Measurements from ENCODE around the gene TCAP.

Gene TCAP

GRCh38 chr17:39648616-39649366 is 16.4 kb upstream of the TCAP start:
- DNase-seq (ENCODE audit: low read depth, low spot score), result no peak

GRCh38 chr17:39650121-39650579 is 15.0 kb upstream of the TCAP start:
- no peak for DNase-seq (ENCODE audit: low read depth, low spot score)

- no peak for DNase-seq (ENCODE audit: low read depth, low spot score)
Measured at GRCh38 chr17:39651923-39652586, 13.1 kb upstream of the TCAP start.

GRCh38 chr17:39652587-39653315 is 12.4 kb upstream of the TCAP start:
- DNase-seq (ENCODE audit: low read depth, low spot score), result no peak

- no peak for DNase-seq (ENCODE audit: low read depth, low spot score)
Measured at GRCh38 chr17:39653316-39653661, 11.9 kb upstream of the TCAP start.

- DNase-seq (ENCODE audit: low read depth, low spot score), result no peak
Measured at GRCh38 chr17:39653662-39654331, 11.4 kb upstream of the TCAP start.

GRCh38 chr17:39655105-39655504 is 10.0 kb upstream of the TCAP start:
- DNase-seq (ENCODE audit: low read depth, low spot score), result no peak

GRCh38 chr17:39658346-39658745 is 6.8 kb upstream of the TCAP start:
- DNase-seq (ENCODE audit: low read depth, low spot score), result no peak

- no peak for DNase-seq (ENCODE audit: low read depth, low spot score)
Measured at GRCh38 chr17:39658760-39659159, 6.4 kb upstream of the TCAP start.

- no peak for DNase-seq (ENCODE audit: low read depth, low spot score)
Measured at GRCh38 chr17:39659279-39660010, 5.7 kb upstream of the TCAP start.

GRCh38 chr17:39660011-39660360 is 5.2 kb upstream of the TCAP start:
- DNase-seq (ENCODE audit: low read depth, low spot score), result no peak

GRCh38 chr17:39660397-39661385 is 4.5 kb upstream of the TCAP start:
- no peak for DNase-seq (ENCODE audit: low read depth, low spot score)

GRCh38 chr17:39661744-39662541 is 3.2 kb upstream of the TCAP start:
- DNase-seq (ENCODE audit: low read depth, low spot score), result no peak

- no peak for DNase-seq (ENCODE audit: low read depth, low spot score)
Measured at GRCh38 chr17:39662551-39663339, 2.4 kb upstream of the TCAP start.

- no peak for DNase-seq (ENCODE audit: low read depth, low spot score)
Measured at GRCh38 chr17:39663340-39663687, 1.8 kb upstream of the TCAP start.

GRCh38 chr17:39663688-39664580 is 1.2 kb upstream of the TCAP start:
- no peak for DNase-seq (ENCODE audit: low read depth, low spot score)

GRCh38 chr17:39665642-39666224 is 584 bp downstream of the TCAP start:
- no peak for DNase-seq (ENCODE audit: low read depth, low spot score)

Measured in iPS DF 19.7 (cell line).